IPS DF 6.9 (cell line): ENCODE data around the gene TMEM139.

Experiments used
- DNase-seq: peaks from one replicate; pipeline ENCODE4 v3.0.0-alpha.2; 2013; ENCODE audit warnings: low read depth, low spot score
- H3K27ac ChIP-seq: one replicate; pipeline ENCODE4 v1.5.1; 2013; ENCODE audit warnings: low read length, control low read depth
- H3K27me3 ChIP-seq: 2 replicates; pipeline ENCODE4 v1.6.1; 2013; ENCODE audit warnings: mild to moderate bottlenecking, low read length; ENCODE audit not compliant: control insufficient read depth, insufficient read depth
- H3K36me3 ChIP-seq: 2 replicates; pipeline ENCODE4 v1.6.1; 2013; ENCODE audit warnings: low read length; ENCODE audit not compliant: control insufficient read depth, insufficient read depth
- H3K4me1 ChIP-seq: 2 replicates; pipeline ENCODE4 v1.6.1; 2013; ENCODE audit warnings: low read length; ENCODE audit not compliant: control insufficient read depth, insufficient read depth
- H3K4me3 ChIP-seq: 2 replicates; pipeline ENCODE4 v1.5.1; 2013; ENCODE audit warnings: mild to moderate bottlenecking, low read length
- H3K9me3 ChIP-seq: 2 replicates; pipeline ENCODE4 v1.6.1; 2013; ENCODE audit warnings: low read length, inconsistent platforms; ENCODE audit not compliant: control insufficient read depth, insufficient read depth
- WGBS: extraction: QIAGEN DNeasy Blood & Tissue Kit; methylation state at CpG from one replicate; pipeline ENCODE4 v1.1.7; 2013; ENCODE audit warnings: mixed read lengths, missing lambda C conversion rate; ENCODE audit not compliant: insufficient read length, insufficient coverage; 5-methylcytosine and 5-hydroxymethylcytosine counted together

Gene TMEM139

DNA sequence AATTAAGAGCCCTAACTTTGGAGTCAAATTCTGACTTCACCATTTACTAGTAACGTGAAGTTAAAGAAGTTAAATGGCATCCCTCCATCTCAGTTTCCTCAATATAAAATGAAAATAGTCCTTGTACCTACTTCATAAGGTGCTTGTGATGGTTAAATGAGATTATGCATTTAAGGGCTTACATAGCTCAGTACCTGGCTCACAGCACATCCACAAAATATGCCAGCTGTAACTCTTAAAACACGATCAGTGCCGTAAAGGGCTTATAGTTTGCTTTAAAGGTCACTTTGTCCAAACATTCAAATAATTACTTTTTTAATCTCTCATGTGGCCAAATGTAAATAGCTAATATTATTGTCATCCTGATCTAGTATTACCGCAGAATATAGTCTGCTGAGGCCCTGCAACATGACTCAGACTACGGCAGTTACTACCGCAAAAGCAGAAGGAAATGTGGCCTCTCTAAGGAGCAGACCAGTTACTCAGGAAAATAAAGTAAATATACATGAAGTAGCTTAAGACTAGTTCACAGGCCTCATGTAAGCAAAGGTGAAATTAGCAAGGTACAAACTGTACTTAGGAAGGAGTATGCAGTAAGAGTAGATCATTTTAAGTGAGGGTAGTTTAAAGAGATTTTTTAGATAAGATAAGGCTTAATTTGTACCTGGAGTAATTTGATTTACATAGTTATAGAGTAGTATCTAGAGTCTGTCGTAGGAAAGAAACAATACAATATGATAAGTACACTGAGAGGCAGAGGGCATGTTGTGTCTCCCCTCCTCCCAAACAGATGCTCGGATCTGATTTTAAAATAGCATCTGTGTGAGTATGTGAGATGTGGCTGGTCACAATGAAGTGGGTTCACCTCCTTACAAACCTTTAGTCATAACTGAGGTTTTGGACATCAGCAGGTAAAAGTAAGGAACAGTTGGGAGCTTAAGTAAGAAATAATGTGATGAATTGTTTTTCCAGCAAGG is 16.5 kb downstream of the TMEM139 start:
- peaks cover 40% of the 10 kb centered on the region for H3K36me3 ChIP-seq
- no peaks in the 10 kb centered on the region; the same call in 1 of the 2 replicates for H3K4me1 ChIP-seq
- no peak for DNase-seq
- no peak overlapping the region for H3K4me3 ChIP-seq
- no peak overlapping the region for H3K27ac ChIP-seq
- H3K27me3 ChIP-seq = no peaks in the 10 kb centered on the region
- WGBS = no CpG with 5 or more reads among the region's 8 CpGs
- H3K9me3 ChIP-seq = no peaks in the 10 kb centered on the region

DNA sequence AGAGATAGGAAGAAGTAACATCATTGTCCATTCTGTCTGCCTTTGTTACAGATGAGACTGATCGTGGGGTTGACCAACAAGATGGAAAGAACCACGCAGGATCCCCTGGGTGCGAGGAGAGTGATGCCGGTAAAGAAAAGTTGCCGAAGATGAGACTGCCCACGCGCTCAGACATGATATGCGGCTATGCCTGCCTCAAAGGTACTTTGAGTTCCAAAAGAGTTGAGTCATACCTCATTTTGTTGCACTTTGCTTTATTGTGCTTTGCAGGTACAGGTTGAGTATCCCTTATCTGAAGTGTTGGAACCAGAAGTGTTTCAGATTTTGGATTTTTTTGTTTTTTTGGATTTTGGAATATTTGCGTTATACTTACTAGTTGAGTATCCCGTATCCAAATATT is 19.0 kb downstream of the TMEM139 start:
- no CpG with 5 or more reads among the region's 10 CpGs for WGBS
- H3K36me3 ChIP-seq = peaks cover 38% of the 10 kb centered on the region
- H3K4me1 ChIP-seq = no peaks in the 10 kb centered on the region; the same call in 1 of the 2 replicates
- H3K27ac ChIP-seq = no peak overlapping the region
- DNase-seq = no peak
- H3K4me3 ChIP-seq = no peak overlapping the region
- no peaks in the 10 kb centered on the region for H3K9me3 ChIP-seq
- no peaks in the 10 kb centered on the region for H3K27me3 ChIP-seq

- H3K36me3 ChIP-seq = peaks cover 37% of the 10 kb centered on the region
- H3K27me3 ChIP-seq = no peaks in the 10 kb centered on the region
- no peaks in the 10 kb centered on the region for H3K9me3 ChIP-seq
- H3K27ac ChIP-seq = no peak overlapping the region
- no peaks in the 10 kb centered on the region; the same call in 1 of the 2 replicates for H3K4me1 ChIP-seq
- no peak for DNase-seq
- no CpG with 5 or more reads among the region's 6 CpGs for WGBS
- H3K4me3 ChIP-seq = no peak overlapping the region
Observed at GRCh38 chr7:143304938-143305337, 20.2 kb downstream of the TMEM139 start.

GRCh38 chr7:143305423-143306070 is 20.8 kb downstream of the TMEM139 start:
- no peaks in the 10 kb centered on the region for H3K9me3 ChIP-seq
- 100% methylated on average over 1 of the region's 10 CpGs for WGBS
- H3K36me3 ChIP-seq = peaks cover 31% of the 10 kb centered on the region
- no peak overlapping the region for H3K4me3 ChIP-seq
- no peak overlapping the region for H3K27ac ChIP-seq
- no peak for DNase-seq
- no peaks in the 10 kb centered on the region for H3K27me3 ChIP-seq
- H3K4me1 ChIP-seq = no peaks in the 10 kb centered on the region

GRCh38 chr7:143308632-143309031 is 23.9 kb downstream of the TMEM139 start:
- H3K4me1 ChIP-seq = no peaks in the 10 kb centered on the region
- no CpG with 5 or more reads among the region's 2 CpGs for WGBS
- H3K27me3 ChIP-seq = no peaks in the 10 kb centered on the region
- no peak for DNase-seq
- no peak overlapping the region for H3K4me3 ChIP-seq
- H3K9me3 ChIP-seq = no peaks in the 10 kb centered on the region
- H3K27ac ChIP-seq = no peak overlapping the region
- peaks cover 14% of the 10 kb centered on the region for H3K36me3 ChIP-seq

- H3K9me3 ChIP-seq = no peaks in the 10 kb centered on the region
- no peak overlapping the region for H3K4me3 ChIP-seq
- no peaks in the 10 kb centered on the region for H3K4me1 ChIP-seq
- no peak overlapping the region for H3K27ac ChIP-seq
- no peaks in the 10 kb centered on the region for H3K36me3 ChIP-seq
- H3K27me3 ChIP-seq = no peaks in the 10 kb centered on the region
- DNase-seq = no peak
Observed at GRCh38 chr7:143314127-143314526, 29.4 kb downstream of the TMEM139 start.

GRCh38 chr7:143315776-143316175 is 31.0 kb downstream of the TMEM139 start, which contains the start of gene CLCN1:
CLCN1 (plus strand) TSS chr7:143316111; CDS start chr7:143316213, 102 bp downstream.
- no peaks in the 10 kb centered on the region for H3K9me3 ChIP-seq
- H3K4me3 ChIP-seq = no peak within 1 kb of the TSS
- DNase-seq = no peak
- WGBS = no CpG with 5 or more reads among the region's 5 CpGs
- H3K36me3 ChIP-seq = no peaks in the 10 kb centered on the region
- H3K27me3 ChIP-seq = no peaks in the 10 kb centered on the region
- no peak within 1 kb of the TSS for H3K27ac ChIP-seq
- no peaks in the 10 kb centered on the region for H3K4me1 ChIP-seq

DNA sequence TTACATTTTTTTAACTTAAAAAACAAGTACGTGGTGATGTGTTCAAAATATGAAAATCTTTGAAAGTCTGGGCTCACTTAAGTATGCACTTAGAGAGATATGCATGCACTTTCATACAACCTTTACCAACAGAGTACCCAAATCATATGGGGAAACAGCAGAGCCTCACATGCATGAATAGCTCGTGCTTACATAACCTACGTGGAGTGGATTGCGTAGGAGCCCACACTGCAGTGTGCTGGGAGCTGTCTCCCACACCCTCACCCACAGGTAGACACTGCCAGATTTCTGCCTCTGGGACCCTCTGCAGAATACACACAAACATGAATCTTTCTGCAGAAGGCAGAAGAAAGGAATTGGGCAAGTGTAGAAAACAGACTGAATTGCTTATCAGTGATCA is 31.7 kb downstream of the TMEM139 start:
- no peaks in the 10 kb centered on the region for H3K36me3 ChIP-seq
- H3K27ac ChIP-seq = no peak overlapping the region
- DNase-seq = no peak
- H3K27me3 ChIP-seq = no peaks in the 10 kb centered on the region
- no peaks in the 10 kb centered on the region for H3K9me3 ChIP-seq
- WGBS = no CpG with 5 or more reads among the region's 4 CpGs
- no peaks in the 10 kb centered on the region for H3K4me1 ChIP-seq
- H3K4me3 ChIP-seq = no peak overlapping the region

- no peaks in the 10 kb centered on the region for H3K9me3 ChIP-seq
- H3K36me3 ChIP-seq = no peaks in the 10 kb centered on the region
- DNase-seq = no peak
- H3K4me3 ChIP-seq = no peak overlapping the region
- H3K4me1 ChIP-seq = no peaks in the 10 kb centered on the region
- no CpG with 5 or more reads among the region's 5 CpGs for WGBS
- H3K27ac ChIP-seq = no peak overlapping the region
- H3K27me3 ChIP-seq = no peaks in the 10 kb centered on the region
Observed at GRCh38 chr7:143318661-143319060, 33.9 kb downstream of the TMEM139 start.

GRCh38 chr7:143320620-143321019 is 35.9 kb downstream of the TMEM139 start:
- no peak for DNase-seq
- no peaks in the 10 kb centered on the region for H3K36me3 ChIP-seq
- no peaks in the 10 kb centered on the region for H3K9me3 ChIP-seq
- WGBS = no CpG with 5 or more reads among the region's 9 CpGs
- H3K27ac ChIP-seq = no peak overlapping the region
- no peaks in the 10 kb centered on the region for H3K27me3 ChIP-seq
- no peaks in the 10 kb centered on the region for H3K4me1 ChIP-seq
- no peak overlapping the region for H3K4me3 ChIP-seq
